Mesothelial cell of epicardium (in vitro differentiated cells): Measurements from ENCODE around the gene ALPK3. TPM values are rescaled to one million over a fixed set of nuclear protein-coding genes. Genes with fewer than 3 reads are reported as not detected.
A peak's percentile ranks its signal among the peaks of the same experiment; 100 is the strongest.

Source experiments
- DNase-seq, 2 experiments: peaks; one replicate each; pipeline ENCODE4 v3.0.0; 2021; ENCODE audit warnings: low spot score in 2 of 2; ENCODE audit not compliant: unreplicated experiment in 2 of 2
- H3K27ac Mint-ChIP-seq: 2 replicates; pipeline ENCODE4 v1.8.0; 2021; ENCODE audit warnings: mixed read lengths
- H3K27me3 Mint-ChIP-seq: 2 replicates; pipeline ENCODE4 v1.8.0; 2021; ENCODE audit warnings: low read depth, mixed read lengths
- H3K36me3 Mint-ChIP-seq: 2 replicates; pipeline ENCODE4 v1.8.0; 2021; ENCODE audit warnings: mixed read lengths
- H3K4me1 Mint-ChIP-seq: 2 replicates; pipeline ENCODE4 v1.8.0; 2021; ENCODE audit warnings: mixed read lengths
- H3K4me3 Mint-ChIP-seq: 2 replicates; pipeline ENCODE4 v1.8.0; 2021; ENCODE audit warnings: mild to moderate bottlenecking, moderate library complexity, mixed read lengths
- H3K9me3 Mint-ChIP-seq: 2 replicates; pipeline ENCODE4 v1.8.0; 2021; ENCODE audit warnings: mixed read lengths
- total RNA-seq: library from RNA; stranded (reverse); gene quantifications from 3 replicates; pipeline ENCODE4 v1.2.1, GENCODE V29; 2021
- TF ChIP-seq, protein P1 (sequence below): fragments of 200-600 bp; sonication (generic); IDR thresholded peaks from one replicate; pipeline ENCODE4 v1.5.0; 2021; ENCODE audit warnings: antibody characterized with exemption; ENCODE audit not compliant: unreplicated experiment

ALPK3 gene
- total RNA-seq, 1 donor from 2014 or later, result 31.3 TPM

DNA sequence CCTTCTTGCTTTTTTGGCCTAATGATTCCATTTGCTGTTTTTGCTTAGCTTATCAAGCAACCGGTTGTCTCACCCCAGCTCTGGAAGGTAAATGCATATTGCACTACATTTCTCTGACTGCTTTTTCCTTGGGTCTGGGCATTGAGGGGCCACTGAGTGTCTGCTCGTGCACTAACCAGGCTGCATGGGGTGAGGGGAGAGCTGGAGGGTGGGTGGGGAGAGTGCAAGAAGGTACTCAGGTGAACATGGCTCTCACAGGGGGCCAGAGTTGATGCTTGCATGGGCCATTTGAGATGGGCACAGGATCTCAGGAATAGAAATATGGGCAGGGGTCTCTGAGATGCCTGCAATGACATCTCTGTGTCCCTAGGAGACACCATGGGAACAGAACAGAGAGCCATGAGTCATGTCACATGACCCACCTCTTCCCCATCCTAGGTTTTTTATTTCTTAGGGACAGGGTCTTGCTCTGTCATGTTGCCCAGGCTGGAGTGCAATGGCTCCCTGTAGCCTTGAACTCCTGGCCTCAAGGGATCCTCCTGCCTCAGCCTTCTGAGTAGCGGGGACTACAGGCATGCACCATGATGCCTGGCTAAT is 6.2 kb downstream of the ALPK3 start:
- TF ChIP-seq, protein P1, sequence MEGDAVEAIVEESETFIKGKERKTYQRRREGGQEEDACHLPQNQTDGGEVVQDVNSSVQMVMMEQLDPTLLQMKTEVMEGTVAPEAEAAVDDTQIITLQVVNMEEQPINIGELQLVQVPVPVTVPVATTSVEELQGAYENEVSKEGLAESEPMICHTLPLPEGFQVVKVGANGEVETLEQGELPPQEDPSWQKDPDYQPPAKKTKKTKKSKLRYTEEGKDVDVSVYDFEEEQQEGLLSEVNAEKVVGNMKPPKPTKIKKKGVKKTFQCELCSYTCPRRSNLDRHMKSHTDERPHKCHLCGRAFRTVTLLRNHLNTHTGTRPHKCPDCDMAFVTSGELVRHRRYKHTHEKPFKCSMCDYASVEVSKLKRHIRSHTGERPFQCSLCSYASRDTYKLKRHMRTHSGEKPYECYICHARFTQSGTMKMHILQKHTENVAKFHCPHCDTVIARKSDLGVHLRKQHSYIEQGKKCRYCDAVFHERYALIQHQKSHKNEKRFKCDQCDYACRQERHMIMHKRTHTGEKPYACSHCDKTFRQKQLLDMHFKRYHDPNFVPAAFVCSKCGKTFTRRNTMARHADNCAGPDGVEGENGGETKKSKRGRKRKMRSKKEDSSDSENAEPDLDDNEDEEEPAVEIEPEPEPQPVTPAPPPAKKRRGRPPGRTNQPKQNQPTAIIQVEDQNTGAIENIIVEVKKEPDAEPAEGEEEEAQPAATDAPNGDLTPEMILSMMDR, result no peak
- no peaks in the 10 kb centered on the region for H3K9me3 Mint-ChIP-seq

DNA sequence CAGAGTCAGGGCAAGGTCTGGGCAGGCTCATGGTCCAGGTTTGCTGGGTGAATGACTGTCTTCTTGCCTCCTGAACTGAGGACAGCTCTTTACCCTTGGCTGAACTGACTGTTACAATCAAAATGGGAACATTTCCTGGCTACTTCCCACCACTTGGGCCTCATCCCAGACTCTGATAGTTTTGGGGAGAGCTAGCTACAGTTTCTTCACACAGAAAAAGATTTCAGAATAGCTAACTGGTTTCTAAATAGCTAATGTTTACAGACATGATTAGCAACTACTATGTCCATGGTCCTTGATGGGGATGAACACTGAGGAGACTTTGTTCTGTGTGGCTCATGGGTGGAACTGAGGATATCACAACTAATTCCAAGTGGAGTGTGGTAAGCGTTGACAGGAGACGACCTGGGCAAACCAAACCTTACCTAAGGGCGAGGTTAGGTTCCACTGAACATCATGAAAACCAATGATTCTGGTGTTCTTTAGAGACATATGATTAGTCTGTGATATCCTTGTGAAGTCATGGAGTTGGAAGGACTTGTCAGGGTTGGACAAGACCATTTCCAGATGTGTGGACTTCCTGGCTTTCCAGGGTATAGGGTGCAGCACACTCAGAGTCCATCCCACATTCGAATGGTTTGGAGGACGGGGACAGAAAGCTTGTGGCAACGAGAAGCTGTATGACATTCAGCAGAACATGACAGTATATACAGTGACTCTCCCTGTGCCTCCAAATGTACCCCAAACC is 7.3 kb downstream of the ALPK3 start:
- Mint-ChIP-seq H3K36me3 (peaks cover under 1% of the 10 kb centered on the region), H3K27ac (peak overlapping the region; percentile 72), H3K9me3 (no peaks in the 10 kb centered on the region), H3K4me3 (no peak overlapping the region), H3K27me3 (no peaks in the 10 kb centered on the region), H3K4me1 (peaks cover 29% of the 10 kb centered on the region)
- DNase-seq, result no peak
- TF ChIP-seq, protein P1, result no peak

More for the DNA sequence above, 6.2 kb downstream of the ALPK3 start:
- H3K4me1 Mint-ChIP-seq, result peaks cover 36% of the 10 kb centered on the region
- DNase-seq, result no peak
- no peak overlapping the region for H3K27ac Mint-ChIP-seq
- no peak overlapping the region for H3K4me3 Mint-ChIP-seq
- no peaks in the 10 kb centered on the region for H3K36me3 Mint-ChIP-seq
- H3K27me3 Mint-ChIP-seq, result no peaks in the 10 kb centered on the region

DNA sequence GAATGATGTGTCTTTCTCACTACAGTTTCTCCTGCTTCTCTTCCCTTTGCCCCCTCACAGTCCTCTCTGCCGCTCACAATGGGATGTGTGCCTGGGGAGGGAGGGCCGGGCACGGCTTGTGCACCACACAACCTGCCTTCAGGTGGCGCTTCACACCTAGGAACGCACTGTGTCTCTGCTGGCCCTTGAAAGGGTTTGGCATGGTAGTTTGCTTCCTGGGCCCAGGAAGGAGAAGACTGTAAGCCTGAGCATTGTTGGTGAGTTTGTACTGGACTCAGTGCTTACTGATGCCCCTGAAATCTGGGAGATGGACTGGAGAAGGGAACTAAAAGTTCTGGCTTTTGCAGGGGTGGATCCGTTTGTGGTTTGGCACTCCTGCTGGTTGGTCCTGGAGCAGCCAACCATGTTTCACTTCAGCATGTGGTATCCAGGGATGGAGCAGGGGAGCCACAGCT is 9.2 kb downstream of the ALPK3 start:
- Mint-ChIP-seq H3K27ac (no peak overlapping the region), H3K4me1 (peaks cover 28% of the 10 kb centered on the region), H3K36me3 (peaks cover 11% of the 10 kb centered on the region), H3K27me3 (no peaks in the 10 kb centered on the region), H3K4me3 (no peak overlapping the region), H3K9me3 (no peaks in the 10 kb centered on the region)
- TF ChIP-seq, protein P1, result no peak
- DNase-seq, result no peak

DNA sequence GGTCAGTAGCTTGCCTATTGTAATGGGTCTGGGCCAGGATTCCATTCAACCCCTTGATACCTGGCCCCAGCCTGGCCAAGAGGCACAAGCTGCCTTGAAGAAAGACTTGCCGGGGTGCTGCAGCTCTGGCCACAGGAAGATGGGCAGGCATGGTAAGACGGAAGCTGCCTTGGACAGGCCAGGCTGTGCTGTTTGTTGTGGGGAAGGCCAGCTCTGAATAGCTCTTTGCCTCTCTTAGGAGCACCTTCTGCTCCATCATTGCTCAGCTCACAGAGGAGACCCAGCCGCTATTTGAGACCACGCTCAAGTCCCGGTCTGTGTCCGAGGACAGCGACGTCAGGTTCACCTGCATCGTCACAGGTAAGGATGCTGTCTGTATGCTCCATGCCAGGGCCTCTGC is 10.1 kb downstream of the ALPK3 start:
- Mint-ChIP-seq H3K36me3 (peaks cover 11% of the 10 kb centered on the region), H3K27me3 (no peaks in the 10 kb centered on the region), H3K27ac (no peak overlapping the region), H3K4me3 (no peak overlapping the region), H3K9me3 (no peaks in the 10 kb centered on the region), H3K4me1 (peaks cover 27% of the 10 kb centered on the region)
- no peak for DNase-seq
- TF ChIP-seq, protein P1, result no peak

DNA sequence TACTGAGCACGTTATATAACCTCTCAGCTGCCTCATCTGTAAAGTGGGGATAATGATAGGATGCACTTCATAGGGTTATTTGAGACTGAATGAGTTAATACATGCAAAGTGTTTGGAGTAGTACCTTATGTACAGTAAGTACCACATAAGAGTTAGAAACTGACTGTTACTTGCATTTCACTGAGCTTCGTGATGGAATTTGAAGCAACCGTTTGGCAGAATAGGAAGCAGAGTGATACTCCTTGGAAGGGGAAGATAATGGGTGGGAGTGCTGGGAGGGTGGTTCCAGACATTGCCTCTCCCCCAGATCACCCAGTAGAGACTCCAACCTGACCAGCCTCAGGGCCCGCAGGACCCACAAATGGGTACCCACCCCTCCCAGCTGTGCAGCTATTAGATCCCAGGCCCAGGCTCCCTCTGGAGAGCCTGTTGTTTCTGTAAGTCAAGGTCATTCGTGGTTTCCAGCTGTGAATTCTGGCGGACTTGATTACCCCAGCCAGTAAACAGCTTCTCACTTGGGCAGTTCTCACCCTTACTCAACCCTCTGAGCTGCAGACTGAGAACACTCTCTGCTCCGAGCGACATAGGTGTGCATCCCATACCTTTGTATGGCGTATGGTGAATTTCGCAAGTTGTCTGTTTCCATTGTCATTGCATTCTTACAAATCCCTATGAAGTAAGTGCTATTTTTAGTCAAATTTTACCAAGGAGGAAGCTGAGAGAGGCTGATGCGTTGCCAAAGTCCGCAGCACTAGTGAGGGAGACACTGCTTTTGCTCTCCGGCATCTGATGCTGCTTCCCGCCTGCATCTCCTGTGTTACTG is 11.1 kb downstream of the ALPK3 start:
- TF ChIP-seq, protein P1, result no peak
- peaks cover 11% of the 10 kb centered on the region for H3K36me3 Mint-ChIP-seq
- peaks cover 31% of the 10 kb centered on the region for H3K4me1 Mint-ChIP-seq
- no peaks in the 10 kb centered on the region for H3K9me3 Mint-ChIP-seq
- no peaks in the 10 kb centered on the region for H3K27me3 Mint-ChIP-seq
- no peak overlapping the region for H3K4me3 Mint-ChIP-seq
- no peak overlapping the region for H3K27ac Mint-ChIP-seq
- DNase-seq, result no peak
